Peyer's patch (tissue), 4 donors: ENCODE measurements around the gene DNAL1. TPM values are rescaled to one million over a fixed set of nuclear protein-coding genes. Genes with fewer than 3 reads are reported as not detected.

Experiments
- DNase-seq, 3 donors: peaks; one replicate each; pipeline ENCODE4 v3.0.0-alpha.2; 2017 to 2019
- H3K27ac ChIP-seq, 4 donors: fragments of 200-600 bp; sonication (generic); one replicate each; pipeline ENCODE4 v1.5.1; 2016 to 2019
- H3K27me3 ChIP-seq, 2 donors: fragments of 200-600 bp; sonication (generic); one replicate each; pipeline ENCODE4 v1.5.1; 2019
- H3K36me3 ChIP-seq, 3 donors: fragments of 200-600 bp; sonication (generic); one replicate each; pipeline ENCODE4 v1.5.1; 2016 to 2019
- H3K4me1 ChIP-seq, 4 donors: fragments of 200-600 bp; sonication (generic); one replicate each; pipeline ENCODE4 v1.5.1; 2016 to 2019
- H3K4me3 ChIP-seq, 4 donors: fragments of 200-600 bp; sonication (generic); 1 replicate in 3 of 4; 2 replicates in 1 of 4; pipeline ENCODE4 v1.5.1; 2016 to 2019; ENCODE audit warnings: mild to moderate bottlenecking in 1 of 4
- H3K9me3 ChIP-seq, 4 donors: fragments of 200-600 bp; sonication (generic); one replicate each; pipeline ENCODE4 v1.5.1; 2016 to 2019; ENCODE audit warnings: mild to moderate bottlenecking in 1 of 4
- CTCF ChIP-seq, 6 experiments: fragments of 450-650 bp in 4 of 6; fragments of 200-600 bp in 2 of 6; sonication (generic) in 1 of 6; IDR thresholded peaks; one replicate each; pipeline ENCODE4 v1.5.1; 2017 to 2019; ENCODE audit warnings: antibody characterized with exemption in 6 of 6, mild to moderate bottlenecking in 3 of 6, moderate library complexity in 1 of 6
- POLR2A ChIP-seq, 2 donors: fragments of 450-650 bp; IDR thresholded peaks; one replicate each; pipeline ENCODE4 v1.5.1; 2017; ENCODE audit warnings: antibody characterized with exemption in 2 of 2, mild to moderate bottlenecking in 2 of 2, moderate library complexity in 2 of 2
- total RNA-seq, 4 donors: library from RNA; depleted of rRNA; stranded (reverse); fragments of >200 nt; gene quantifications; one replicate each; pipeline ENCODE4 v1.1.0, GENCODE V29; 2016

DNAL1 gene
- total RNA-seq, 4 donors from 2014 or later: 1.7 to 7.6 (median 4.6) TPM

GRCh38 chr14:73741876-73742519 lies 97.2 kb downstream of the DNAL1 start:
- Histone ChIP-seq H3K36me3 (peaks cover 0 to 32% (median 0%) of the 10 kb centered on the region in 3 donors), H3K4me3 (peak overlapping the region in 3 of 4 donors; percentile 31 to 39 (median 38)), H3K4me1 (peaks cover 54 to 85% (median 67%) of the 10 kb centered on the region in 4 donors), H3K9me3 (no peaks in the 10 kb centered on the region), H3K27me3 (no peaks in the 10 kb centered on the region), H3K27ac (peak overlapping the region; percentile 78 to 95 (median 88))
- TF ChIP-seq POLR2A (IDR thresholded peaks at IDR 0.05) (no peak), CTCF (IDR thresholded peaks at IDR 0.05) (no peak)
- DNase-seq: peak in 1 of 3 donors; percentile 49

GRCh38 chr14:73742520-73743238 lies 97.9 kb downstream of the DNAL1 start:
- Histone ChIP-seq H3K4me3 (peak overlapping the region in 2 of 4 donors; percentile 31 to 38), H3K27me3 (no peaks in the 10 kb centered on the region), H3K4me1 (peaks cover 61 to 92% (median 70%) of the 10 kb centered on the region in 4 donors), H3K27ac (peak overlapping the region; percentile 78 to 95 (median 88)), H3K36me3 (peaks cover 0 to 25% (median 0%) of the 10 kb centered on the region in 3 donors), H3K9me3 (no peaks in the 10 kb centered on the region)
- TF ChIP-seq CTCF (IDR thresholded peaks at IDR 0.05): no peak
- no peak for TF ChIP-seq POLR2A (IDR thresholded peaks at IDR 0.05)
- no peak for DNase-seq

GRCh38 chr14:73743431-73743931 lies 98.7 kb downstream of the DNAL1 start:
- H3K4me1 ChIP-seq: peaks cover 64 to 99% (median 75%) of the 10 kb centered on the region in 4 donors
- H3K36me3 ChIP-seq: peaks cover 0 to 17% (median 0%) of the 10 kb centered on the region in 3 donors
- H3K27ac ChIP-seq: peak overlapping the region; percentile 78 to 95 (median 88)
- no peaks in the 10 kb centered on the region for H3K27me3 ChIP-seq
- H3K4me3 ChIP-seq: peak overlapping the region in 1 of 4 donors; percentile 14
- no peak for TF ChIP-seq POLR2A (IDR thresholded peaks at IDR 0.05)
- TF ChIP-seq CTCF (IDR thresholded peaks at IDR 0.05): no peak
- peak; percentile 67 to 89 (median 85) for DNase-seq
- no peaks in the 10 kb centered on the region for H3K9me3 ChIP-seq

GRCh38 chr14:73744175-73744867 lies 99.5 kb downstream of the DNAL1 start:
- no peaks in the 10 kb centered on the region for H3K27me3 ChIP-seq
- H3K4me1 ChIP-seq: peaks cover 64 to 99% (median 78%) of the 10 kb centered on the region in 4 donors
- DNase-seq: peak in 2 of 3 donors; percentile 80 to 81
- TF ChIP-seq POLR2A (IDR thresholded peaks at IDR 0.05) (no peak), CTCF (IDR thresholded peaks at IDR 0.05) (no peak)
- peak overlapping the region; percentile 78 to 95 (median 88) for H3K27ac ChIP-seq
- H3K36me3 ChIP-seq: peaks cover 0 to 9% (median 0%) of the 10 kb centered on the region in 3 donors
- H3K9me3 ChIP-seq: no peaks in the 10 kb centered on the region
- H3K4me3 ChIP-seq: peak overlapping the region in 1 of 4 donors; percentile 7

GRCh38 chr14:73744874-73745529 lies 100.2 kb downstream of the DNAL1 start:
- Histone ChIP-seq H3K27me3 (no peaks in the 10 kb centered on the region), H3K36me3 (peaks cover 0 to 2% (median 0%) of the 10 kb centered on the region in 3 donors), H3K4me3 (peak overlapping the region in 1 of 4 donors; percentile 7), H3K9me3 (no peaks in the 10 kb centered on the region), H3K4me1 (peaks cover 60 to 99% (median 80%) of the 10 kb centered on the region in 4 donors), H3K27ac (peak overlapping the region; percentile 78 to 95 (median 88))
- TF ChIP-seq POLR2A (IDR thresholded peaks at IDR 0.05) (peak; percentile 43 to 75), CTCF (IDR thresholded peaks at IDR 0.05) (no peak)
- DNase-seq: peak in 2 of 3 donors; percentile 90 to 93
